GM03348 (cell line): ENCODE measurements around the gene COTL1.

Experiments
- DNase-seq: peaks from one replicate; pipeline ENCODE4 v3.0.0; 2012; ENCODE audit warnings: low spot score

The COTL1 gene

GRCh38 chr16:84614073-84614459 lies 3.8 kb downstream of the COTL1 start:
- no peak for DNase-seq

DNA sequence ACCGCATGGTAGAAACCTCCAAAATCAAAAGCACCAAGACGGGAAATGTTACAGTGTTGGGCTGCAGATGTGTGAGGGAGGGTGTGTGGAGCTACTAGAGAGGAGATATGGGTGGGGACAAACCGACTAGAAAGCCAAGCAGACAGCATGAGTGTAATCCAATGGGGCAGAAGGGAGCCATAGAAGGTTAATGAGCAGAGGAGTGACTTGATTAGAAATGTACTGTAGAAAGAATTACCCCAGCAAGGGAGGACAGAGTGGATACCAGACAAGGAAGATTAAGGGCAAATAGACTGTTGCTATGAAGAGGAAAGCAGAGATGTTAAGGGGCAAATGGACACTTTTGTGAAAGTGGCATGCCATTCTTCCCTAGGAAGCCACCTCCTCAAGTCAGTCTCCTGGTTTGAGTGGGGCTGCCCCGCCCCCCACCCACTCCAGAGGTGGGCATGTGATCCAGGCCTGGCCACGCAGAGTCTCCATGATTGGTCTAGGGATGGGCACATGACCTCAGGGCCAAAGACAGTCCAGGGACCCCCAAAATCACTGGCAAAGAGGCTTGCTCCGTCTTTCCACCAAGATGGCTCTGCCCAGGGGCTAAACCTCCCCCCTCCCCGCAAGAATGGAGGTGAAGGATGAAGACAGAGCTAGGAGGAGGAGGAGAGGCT lies 4.3 kb downstream of the COTL1 start:
- DNase-seq, result no peak

- DNase-seq, result no peak
These were observed 5.2 kb downstream of the COTL1 start for GRCh38 chr16:84612686-84613085.

GRCh38 chr16:84611041-84611440 lies 6.8 kb downstream of the COTL1 start:
- peak; percentile 48 for DNase-seq

- no peak for DNase-seq
These were observed 7.5 kb downstream of the COTL1 start for GRCh38 chr16:84610376-84610775.

DNA sequence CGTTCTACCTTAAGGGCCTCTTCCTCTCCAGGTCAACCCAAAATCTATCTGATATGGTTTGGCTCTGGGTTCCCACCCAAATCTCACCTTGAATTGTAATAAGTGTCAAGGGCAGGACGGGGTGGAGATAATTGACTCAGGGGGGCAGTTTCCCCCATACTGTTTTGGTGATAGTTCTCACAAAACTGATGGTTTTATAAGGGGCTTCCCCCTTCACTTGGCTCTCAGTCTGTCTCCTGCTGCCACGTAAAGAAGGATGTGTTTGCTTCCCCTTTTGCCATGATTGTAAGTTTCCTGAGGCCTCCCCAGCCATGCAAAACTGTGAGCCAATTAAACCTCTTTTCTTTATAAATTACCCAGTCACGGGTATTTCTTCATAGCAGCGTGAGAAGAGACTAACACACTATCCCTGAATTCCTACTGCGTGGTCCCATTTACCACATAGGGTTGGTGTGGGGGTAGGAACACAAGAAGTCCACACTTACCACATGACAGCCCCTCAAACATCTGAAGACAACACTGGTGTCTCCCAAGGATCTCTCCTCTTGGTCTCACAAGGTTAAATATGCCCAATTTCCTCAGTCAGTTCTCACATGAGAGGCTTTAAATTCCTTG lies 8.2 kb downstream of the COTL1 start:
- DNase-seq, result no peak

DNA sequence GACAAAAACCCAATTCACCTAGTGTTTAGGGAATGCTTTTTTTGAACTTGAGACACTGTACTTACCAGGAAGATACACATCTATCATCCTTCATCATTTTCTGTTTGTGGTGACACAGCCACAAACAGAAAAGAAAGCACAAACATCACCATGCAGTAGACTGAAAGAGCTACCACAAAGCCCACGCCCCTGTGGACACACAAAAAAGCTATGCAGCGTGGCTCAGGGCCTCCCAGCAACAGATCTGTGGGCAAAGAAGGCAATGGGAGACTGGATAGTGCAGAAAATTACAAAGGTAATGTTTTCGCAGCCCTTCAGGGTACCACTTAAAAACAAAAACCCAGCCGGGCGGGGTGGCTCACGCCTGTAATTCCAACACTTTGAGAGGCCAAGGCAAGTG lies 9.6 kb downstream of the COTL1 start:
- no peak for DNase-seq

DNA sequence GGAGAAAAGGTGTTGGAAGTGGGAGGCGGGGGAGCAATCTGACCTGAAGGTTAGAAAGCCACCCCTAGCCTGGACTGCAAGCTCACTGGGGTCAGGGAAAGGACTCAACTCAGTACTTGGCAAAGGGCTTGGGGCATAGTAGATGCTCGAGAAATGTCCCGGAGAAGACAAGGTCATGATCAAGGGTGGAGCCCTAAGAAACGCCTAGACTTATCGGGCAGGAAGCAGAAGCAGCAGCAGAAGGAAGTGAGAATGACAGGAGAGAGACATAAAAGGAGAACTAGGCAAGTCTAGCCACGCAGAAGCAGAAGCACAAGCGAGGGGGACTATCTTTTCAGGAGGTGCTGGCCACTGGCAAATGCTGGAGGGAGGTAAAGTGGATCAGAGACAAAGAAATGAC lies 10.2 kb downstream of the COTL1 start:
- DNase-seq, result no peak

GRCh38 chr16:84607061-84607460 lies 10.8 kb downstream of the COTL1 start:
- no peak for DNase-seq

GRCh38 chr16:84606081-84606875 lies 11.6 kb downstream of the COTL1 start:
- no peak for DNase-seq

- DNase-seq, result no peak
These were observed 12.5 kb downstream of the COTL1 start for GRCh38 chr16:84605339-84605848.

DNA sequence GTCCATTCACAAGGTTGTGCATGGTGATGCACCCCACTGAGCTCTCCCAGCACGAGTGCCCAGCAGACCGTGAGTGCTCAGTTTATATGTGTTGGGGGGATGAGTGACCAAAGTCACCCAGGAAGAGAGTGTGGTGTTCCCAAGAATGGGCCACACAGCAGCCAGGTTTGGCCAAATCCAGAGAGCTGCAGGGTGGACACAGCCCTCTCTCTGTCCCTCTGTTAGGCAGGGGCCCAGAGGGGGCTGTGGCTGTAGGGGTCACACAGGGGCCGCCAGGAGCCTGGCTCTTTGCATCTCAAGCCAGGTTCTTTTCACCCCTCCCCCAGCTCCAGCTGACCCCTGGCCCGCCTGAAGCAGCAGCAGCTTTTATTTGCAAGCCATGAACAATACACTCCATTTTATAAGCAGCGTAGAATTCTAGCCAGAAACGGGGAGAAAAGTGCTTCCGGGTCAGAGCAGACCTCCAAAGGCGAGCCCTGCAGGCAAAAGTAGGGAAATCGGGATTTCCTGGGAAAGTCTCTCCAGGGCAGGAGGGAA lies 13.3 kb downstream of the COTL1 start:
- DNase-seq, result no peak

DNA sequence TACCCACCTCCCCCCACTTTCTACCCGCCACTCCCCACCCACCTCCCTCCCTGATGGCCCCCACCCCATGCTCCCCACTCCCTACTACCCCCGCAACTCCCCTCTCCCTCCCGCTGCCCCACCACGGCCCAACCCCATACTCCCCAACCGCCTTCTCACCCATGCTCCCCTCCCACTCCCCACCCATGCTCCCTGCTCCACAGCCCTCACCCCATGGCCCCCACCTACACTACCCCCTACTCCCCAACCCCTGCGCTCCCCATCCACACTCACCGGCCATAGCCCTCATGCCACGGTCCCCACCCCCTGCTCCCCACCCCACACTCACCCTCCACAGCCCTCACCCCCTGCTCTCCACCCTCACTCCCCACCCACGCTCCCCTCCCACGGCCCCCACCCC lies 13.9 kb downstream of the COTL1 start:
- DNase-seq, result no peak

GRCh38 chr16:84603140-84603816 lies 14.6 kb downstream of the COTL1 start:
- peak; percentile 94 for DNase-seq

GRCh38 chr16:84600343-84601229 lies 17.3 kb downstream of the COTL1 start:
- DNase-seq, result no peak

GRCh38 chr16:84599521-84600202 lies 18.2 kb downstream of the COTL1 start:
- peak; percentile 78 for DNase-seq

DNA sequence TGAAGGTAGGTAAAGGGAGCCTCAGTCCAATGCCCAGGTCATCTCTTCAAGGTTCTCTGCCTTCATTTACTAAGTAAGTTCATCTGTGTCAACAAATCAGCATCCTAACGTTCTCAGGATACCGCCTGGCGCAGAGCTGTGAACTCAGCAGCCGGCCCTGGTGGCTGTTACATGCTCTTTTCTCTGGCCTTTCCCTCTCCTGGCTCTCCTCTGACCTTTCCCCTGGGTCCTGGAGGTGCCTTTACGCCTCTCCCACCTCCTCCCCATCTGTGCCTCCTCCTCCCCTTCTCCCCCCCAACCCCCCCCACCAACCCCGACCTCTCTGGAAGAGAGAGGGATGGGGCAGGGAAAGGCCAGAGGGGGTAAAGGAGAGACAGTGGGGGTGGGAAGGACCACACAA lies 19.5 kb downstream of the COTL1 start:
- DNase-seq, result no peak

- no peak for DNase-seq
These were observed 19.9 kb downstream of the COTL1 start for GRCh38 chr16:84597931-84598351.

- DNase-seq, result no peak
These were observed 20.4 kb downstream of the COTL1 start for GRCh38 chr16:84597528-84597896.

DNA sequence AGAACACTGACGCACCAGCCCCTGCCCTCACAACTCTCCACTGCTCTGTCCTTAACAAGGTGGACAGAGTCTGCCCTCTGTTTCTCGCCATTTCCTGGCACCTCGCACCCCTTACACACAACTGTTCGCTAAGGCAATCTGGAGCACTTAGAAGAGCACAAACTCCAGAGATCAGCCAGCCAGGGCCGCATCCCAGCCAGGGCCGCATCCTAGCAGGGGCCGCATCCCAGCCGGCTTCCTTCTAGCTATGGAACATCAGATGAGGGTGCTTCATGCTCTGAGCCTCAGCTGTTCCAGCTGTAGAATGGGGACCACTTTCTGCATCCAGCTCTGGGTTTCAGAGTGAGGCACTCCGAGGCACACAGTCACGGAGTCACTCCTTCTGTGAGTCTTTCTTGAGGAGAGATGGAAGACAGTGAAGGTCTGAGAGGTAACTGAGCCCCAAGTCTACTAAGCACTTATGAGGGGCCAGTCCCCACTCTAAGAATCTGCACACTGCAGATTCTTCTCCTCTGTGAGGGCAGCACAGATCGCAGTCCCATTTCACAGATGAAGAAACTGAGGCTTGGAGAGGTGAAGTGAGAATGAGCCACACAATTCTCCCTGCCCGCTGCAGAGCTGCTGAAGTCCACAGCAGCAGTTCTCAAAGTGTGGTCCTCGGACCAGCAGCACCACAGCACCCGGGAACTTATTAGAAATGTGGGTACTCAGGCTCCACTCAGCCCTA lies 20.9 kb downstream of the COTL1 start:
- DNase-seq, result no peak
